Stomach (tissue), 9 donors: ENCODE data around the gene HMGA1. TPM values are rescaled to one million over a fixed set of nuclear protein-coding genes. Genes with fewer than 3 reads are reported as not detected.

ENCODE experiments used
- DNase-seq, 2 donors: peaks; one replicate each; pipeline versions ENCODE4 v3.0.0 to v3.0.0-alpha.2; 2013 to 2019
- H3K27ac ChIP-seq, 5 donors: fragments of 200-600 bp in 4 of 5; sonication (generic) in 4 of 5; one replicate each; pipeline ENCODE4 v1.5.1; 2013 to 2019; ENCODE audit warnings: mild to moderate bottlenecking in 1 of 5, moderate library complexity in 1 of 5
- H3K27me3 ChIP-seq, 3 donors: fragments of 200-600 bp; sonication (generic); one replicate each; pipeline ENCODE4 v1.5.1; 2017 to 2019; ENCODE audit warnings: mixed run types in 1 of 3
- H3K36me3 ChIP-seq, 4 donors: fragments of 200-600 bp; sonication (generic); 1 replicate in 3 of 4; 2 replicates in 1 of 4; pipeline ENCODE4 v1.5.1; 2016 to 2019
- H3K4me1 ChIP-seq, 4 donors: fragments of 200-600 bp; sonication (generic); one replicate each; pipeline ENCODE4 v1.5.1; 2016 to 2019
- H3K4me3 ChIP-seq, 4 donors: fragments of 200-600 bp; sonication (generic) in 3 of 4; one replicate each; pipeline ENCODE4 v1.5.1; 2016 to 2019; ENCODE audit warnings: mild to moderate bottlenecking in 1 of 4
- H3K9me3 ChIP-seq, 4 donors: fragments of 200-600 bp; sonication (generic); one replicate each; pipeline ENCODE4 v1.5.1; 2016 to 2019
- CTCF ChIP-seq, 7 experiments: fragments of 450-650 bp in 4 of 7; fragments of 200-600 bp in 3 of 7; sonication (generic) in 3 of 7; IDR thresholded peaks; one replicate each; pipeline ENCODE4 v1.5.1; 2016 to 2019; ENCODE audit warnings: antibody characterized with exemption in 7 of 7, control low read depth in 2 of 7, mild to moderate bottlenecking in 1 of 7
- EP300 ChIP-seq: sonication (generic); formaldehyde crosslinking; IDR thresholded peaks from one replicate; pipeline ENCODE4 v1.6.1; 2017; ENCODE audit warnings: antibody characterized with exemption
- POLR2A ChIP-seq, 4 donors: fragments of 450-650 bp; IDR thresholded peaks; one replicate each; pipeline ENCODE4 v1.6.1; 2016; ENCODE audit warnings: antibody characterized with exemption in 4 of 4, control low read depth in 2 of 4, mild to moderate bottlenecking in 1 of 4, moderate library complexity in 1 of 4
- POLR2AphosphoS5 ChIP-seq, 3 donors: sonication (generic); formaldehyde crosslinking; IDR thresholded peaks; one replicate each; pipeline ENCODE4 v1.6.1; 2016; ENCODE audit warnings: antibody characterized with exemption in 3 of 3
- WGBS, 5 donors: extraction: QIAGEN DNeasy Blood & Tissue Kit in 3 of 5; methylation state at CpG; one replicate each; pipeline versions ENCODE4 v1.1.5 to v1.1.7; 2013 to 2018; 5-methylcytosine and 5-hydroxymethylcytosine counted together
- intact Hi-C: fragments of 100-400 bp; cut with DNase I; formaldehyde crosslinking; loops from one replicate; pipeline ENCODE4 v1.15.1; 2023; ENCODE audit warnings: low total_unique reads
- polyA plus RNA-seq, 3 donors: library from polyadenylated mRNA; stranded (reverse); fragments of 200-250 nt; gene quantifications; one replicate each; pipeline ENCODE4 v1.2.3, GENCODE V29; 2013
- total RNA-seq, 5 donors: library from RNA; depleted of rRNA; stranded (reverse); fragments of >200 nt; gene quantifications; one replicate each; pipeline versions ENCODE4 v1.1.0 to v1.2.3, GENCODE V29; 2014 to 2016
- donor health status: healthy with polysubstance abuse.
- donor health status: Bipolar disorder and iron deficiency.
- donor health status: healthy.

HMGA1 gene
- total and polyA plus RNA-seq, 8 donors, result 9.3 to 114 (median 67.4) TPM

GRCh38 chr6:34227761-34228421 lies 8.8 kb upstream of the HMGA1 start:
- Histone ChIP-seq H3K4me1 (peaks cover 12 to 31% (median 15%) of the 10 kb centered on the region in 4 donors), H3K4me3 (no peak overlapping the region), H3K9me3 (no peaks in the 10 kb centered on the region), H3K27me3 (no peaks in the 10 kb centered on the region), H3K27ac (no peak overlapping the region), H3K36me3 (no peaks in the 10 kb centered on the region)
- no peak for DNase-seq
- WGBS, 5 donors, result 87 to 90% (median 90%) methylated on average over 16 of the region's 16 CpGs
- TF ChIP-seq POLR2A (IDR thresholded peaks at IDR 0.05) (no peak), POLR2AphosphoS5 (IDR thresholded peaks at IDR 0.05) (no peak), CTCF (IDR thresholded peaks at IDR 0.05) (no peak), EP300 (no peak)
- intact Hi-C loops, result no loop called here

DNA sequence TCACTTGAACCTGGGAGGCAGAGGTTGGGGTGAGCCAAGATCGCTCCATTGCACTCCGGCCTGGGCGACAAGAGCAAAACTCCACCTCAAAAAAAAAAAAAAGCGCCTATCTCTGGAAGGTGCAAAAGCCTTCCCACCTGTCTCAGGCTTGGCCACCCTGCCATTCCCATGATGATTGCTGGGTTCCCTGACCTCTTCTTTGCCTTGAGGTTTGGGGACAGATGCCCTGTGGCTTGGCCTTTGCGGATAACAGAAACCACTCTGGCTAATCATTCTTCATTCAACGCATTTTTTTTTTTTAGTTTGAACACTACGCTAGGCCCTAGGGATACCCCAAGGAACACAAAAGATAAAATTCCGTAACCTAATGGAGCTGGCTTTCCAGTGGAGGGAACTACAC lies 6.8 kb upstream of the HMGA1 start:
- H3K9me3 ChIP-seq, result no peaks in the 10 kb centered on the region
- peaks cover 0 to 15% (median under 1%) of the 10 kb centered on the region in 4 donors for H3K4me1 ChIP-seq
- TF ChIP-seq EP300 (no peak), POLR2A (IDR thresholded peaks at IDR 0.05) (no peak), CTCF (IDR thresholded peaks at IDR 0.05) (no peak), POLR2AphosphoS5 (IDR thresholded peaks at IDR 0.05) (no peak)
- intact Hi-C loops, result no loop called here
- H3K27ac ChIP-seq, result no peak overlapping the region
- H3K36me3 ChIP-seq, result no peaks in the 10 kb centered on the region
- WGBS, 5 donors, result 75 to 88% (median 84%) methylated on average over 8 of the region's 8 CpGs
- no peaks in the 10 kb centered on the region for H3K27me3 ChIP-seq
- no peak overlapping the region for H3K4me3 ChIP-seq
- no peak for DNase-seq

- H3K27me3 ChIP-seq, result no peaks in the 10 kb centered on the region
- DNase-seq, result no peak
- TF ChIP-seq POLR2A (IDR thresholded peaks at IDR 0.05) (no peak), POLR2AphosphoS5 (IDR thresholded peaks at IDR 0.05) (no peak), CTCF (IDR thresholded peaks at IDR 0.05) (no peak), EP300 (no peak)
- WGBS, 5 donors, result 79 to 94% (median 90%) methylated on average over 5 of the region's 5 CpGs
- intact Hi-C loops, result no loop called here
- H3K27ac ChIP-seq, result no peak overlapping the region
- H3K9me3 ChIP-seq, result no peaks in the 10 kb centered on the region
- H3K36me3 ChIP-seq, result no peaks in the 10 kb centered on the region
- H3K4me3 ChIP-seq, result no peak overlapping the region
- peaks cover 5 to 15% (median 10%) of the 10 kb centered on the region in 4 donors for H3K4me1 ChIP-seq
These were observed 5.9 kb upstream of the HMGA1 start for GRCh38 chr6:34230653-34231371.

DNA sequence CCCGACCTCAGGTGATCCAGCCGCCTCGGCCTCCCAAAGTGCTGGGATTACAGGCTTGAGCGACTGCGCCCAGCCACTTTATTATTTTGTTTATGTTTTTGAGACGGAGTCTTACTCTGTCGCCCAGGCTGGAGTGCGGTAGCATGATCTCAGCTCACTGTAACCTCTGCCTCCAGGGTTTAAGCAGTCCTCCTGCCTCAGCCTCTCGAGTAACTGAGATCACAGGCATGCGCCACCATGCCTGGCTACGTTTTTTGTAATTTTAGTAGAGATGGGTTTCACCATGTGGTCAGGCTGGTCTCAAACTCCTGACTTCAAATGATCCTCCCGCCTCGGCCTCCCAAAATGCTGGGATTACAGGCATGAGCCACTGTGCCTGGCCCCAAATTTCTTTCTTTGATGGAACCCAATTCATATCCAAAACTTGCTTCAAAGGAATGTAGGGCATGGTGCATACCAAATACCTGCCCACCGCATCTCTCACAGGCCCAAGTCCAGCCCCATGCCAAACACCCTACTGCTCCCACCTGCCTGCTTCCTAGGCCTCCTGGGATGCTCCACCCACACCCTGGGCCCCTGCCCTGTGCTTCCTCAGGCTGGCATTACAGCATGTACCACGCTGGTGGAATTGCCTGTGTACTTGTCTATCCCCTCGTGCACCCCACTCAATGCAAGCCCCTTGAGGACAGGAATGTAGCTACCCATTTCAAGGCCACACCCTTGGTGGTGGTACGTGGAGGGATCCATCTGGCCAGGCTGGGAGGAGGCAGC lies 4.9 kb upstream of the HMGA1 start:
- WGBS, 5 donors, result 94 to 96% (median 96%) methylated on average over 14 to 17 of the region's 17 CpGs
- DNase-seq, result no peak
- intact Hi-C loops, result no loop called here

More for the DNA sequence above, 4.9 kb upstream of the HMGA1 start:
- no peak overlapping the region for H3K27ac ChIP-seq
- no peaks in the 10 kb centered on the region for H3K36me3 ChIP-seq
- H3K27me3 ChIP-seq, result no peaks in the 10 kb centered on the region
- TF ChIP-seq EP300 (no peak), CTCF (IDR thresholded peaks at IDR 0.05) (no peak), POLR2A (IDR thresholded peaks at IDR 0.05) (no peak), POLR2AphosphoS5 (IDR thresholded peaks at IDR 0.05) (no peak)
- peaks cover 12 to 23% (median 18%) of the 10 kb centered on the region in 4 donors for H3K4me1 ChIP-seq
- no peak overlapping the region for H3K4me3 ChIP-seq
- H3K9me3 ChIP-seq, result no peaks in the 10 kb centered on the region
